ENCODE measurements around the gene ZBTB7A. TPM values are rescaled to one million over a fixed set of nuclear protein-coding genes. Genes with fewer than 3 reads are reported as not detected.

Gene ZBTB7A
- total RNA-seq: 23.2 TPM

DNA sequence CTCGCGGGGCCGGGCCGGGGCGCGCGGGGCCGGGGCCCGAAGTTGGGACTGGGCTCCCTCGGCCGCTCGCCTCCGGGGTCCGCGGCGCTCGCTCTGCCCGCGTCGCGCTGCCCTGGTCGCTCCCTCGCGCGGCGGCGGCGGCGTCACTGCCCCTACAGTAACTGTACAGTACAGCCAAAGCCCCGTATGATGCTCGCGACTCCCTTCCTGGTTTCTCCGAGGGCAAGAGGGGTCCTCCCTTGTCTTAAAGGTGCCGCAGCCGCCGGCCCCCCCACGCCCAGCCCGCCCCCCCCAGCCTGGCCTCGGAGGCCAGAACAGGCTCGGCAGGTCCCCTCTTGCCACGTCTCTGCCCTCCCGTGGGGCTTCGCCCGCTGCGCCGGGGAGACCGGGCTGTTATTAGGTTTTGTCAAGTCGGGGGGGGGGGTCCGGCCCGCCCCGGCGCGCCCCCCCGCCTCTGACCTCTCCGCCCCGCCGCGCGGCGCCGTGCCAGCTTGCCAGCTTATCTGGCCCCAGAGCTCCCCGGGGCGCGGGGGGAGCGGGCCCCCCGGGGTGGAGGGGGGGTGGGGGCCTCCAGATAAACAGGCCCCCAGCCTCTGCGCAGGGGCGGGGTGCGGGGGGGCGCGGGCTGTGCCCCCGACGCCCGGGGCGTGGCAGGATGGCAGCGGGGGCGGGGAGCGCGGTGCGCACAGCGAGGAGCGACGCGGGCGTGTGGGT lies at the start of gene ZBTB7A:
Gene ZBTB7A (minus strand): TSS at position 218 of the 714 bp plus-strand sequence. CDS start 11,667 bp downstream, outside the sequence.

DNA sequence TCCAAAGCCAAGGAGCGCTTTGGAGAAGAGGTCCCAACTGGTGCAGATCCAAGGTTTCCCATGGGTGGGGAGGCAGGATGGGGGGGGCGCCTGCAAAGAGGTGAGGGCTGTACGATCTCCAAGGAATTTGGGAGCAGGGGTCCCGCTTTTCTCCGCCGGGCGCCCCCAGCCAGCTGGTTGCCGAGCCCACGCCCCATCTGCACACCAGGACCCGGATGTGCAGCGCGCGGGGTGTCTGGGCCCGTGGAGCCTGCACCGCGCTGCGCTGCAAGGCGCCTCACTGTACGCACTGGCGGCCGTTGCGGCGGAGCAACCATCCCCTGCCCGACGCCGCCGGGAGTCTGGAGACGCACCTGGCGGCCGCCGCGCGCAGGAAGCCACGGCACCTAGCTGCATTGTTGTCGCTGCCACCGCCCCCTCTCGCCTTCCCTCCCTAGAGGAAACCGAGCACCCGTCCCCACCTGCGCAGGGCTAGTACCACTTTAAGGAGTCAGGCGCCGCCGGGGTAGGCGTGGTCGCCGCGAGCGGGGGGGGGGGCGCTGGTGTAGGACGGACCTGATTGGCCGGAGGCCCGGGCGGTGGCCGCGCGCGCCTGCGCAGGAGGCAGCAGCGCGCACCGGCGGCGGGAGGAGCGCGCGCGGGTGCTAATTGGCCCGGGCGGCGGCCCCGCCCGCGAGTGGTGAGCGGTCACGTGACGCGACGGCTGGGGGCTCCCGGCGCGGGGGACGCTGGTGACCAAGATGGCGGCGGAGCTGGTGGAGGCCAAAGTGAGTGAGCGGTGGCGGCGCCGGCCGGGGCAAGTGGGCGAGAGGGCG lies 59.5 kb downstream of the ZBTB7A start, which contains the start of gene PIAS4:
Gene PIAS4 (plus strand): TSS at position 716 of the 815 bp plus-strand sequence. CDS start 25 bp downstream, at position 741.

Other genes with a start within 250 kb of the ZBTB7A start
- 0.41 TPM for gene ZFR2, start 197.9 kb downstream of the ZBTB7A start, total RNA-seq
- 0.53 TPM for gene ATCAY, start 186.2 kb downstream of the ZBTB7A start, total RNA-seq
- 4.7 TPM for gene NMRK2, start 133.8 kb downstream of the ZBTB7A start, total RNA-seq
- 71.5 TPM for gene DAPK3, start 95.8 kb downstream of the ZBTB7A start, total RNA-seq
- 2,441 TPM for gene EEF2, start 81.4 kb downstream of the ZBTB7A start, total RNA-seq
- 34.2 TPM for gene PIAS4, start 59.2 kb downstream of the ZBTB7A start, total RNA-seq
- gene MAP2K2, start 57.2 kb upstream of the ZBTB7A start, total RNA-seq: 99.1 TPM
- 0.18 TPM for gene CREB3L3, start 86.7 kb upstream of the ZBTB7A start, total RNA-seq
- 14.0 TPM for gene SIRT6, start 115.7 kb upstream of the ZBTB7A start, total RNA-seq
- gene ANKRD24, start 115.8 kb upstream of the ZBTB7A start, total RNA-seq: 1.9 TPM
- 0.82 TPM for gene EBI3, start 162.6 kb upstream of the ZBTB7A start, total RNA-seq
- 24.1 TPM for gene YJU2, start 180.2 kb upstream of the ZBTB7A start, total RNA-seq
- gene SHD, start 212.4 kb upstream of the ZBTB7A start, total RNA-seq: 5.6 TPM
- 0.70 TPM for gene TMIGD2, start 235.5 kb upstream of the ZBTB7A start, total RNA-seq
- 2.9 TPM for gene FSD1, start 237.7 kb upstream of the ZBTB7A start, total RNA-seq

Measured in metanephros (tissue), 1 donor.